Spinal cord (tissue), 10 donors: ENCODE measurements around the gene AFM. TPM values are rescaled to one million over a fixed set of nuclear protein-coding genes. Genes with fewer than 3 reads are reported as not detected.

ENCODE experiments used
- DNase-seq, 6 donors: peaks; one replicate each; pipeline versions ENCODE4 v3.0.0 to v3.0.0-alpha.2; 2013 to 2015; ENCODE audit warnings: low spot score in 6 of 6, low read depth in 4 of 6
- H3K27ac ChIP-seq: one replicate; pipeline ENCODE4 v1.5.1; 2013; ENCODE audit warnings: low read depth, low read length, control low read depth
- H3K27me3 ChIP-seq: one replicate; pipeline ENCODE4 v1.6.1; 2013; ENCODE audit warnings: low read length; ENCODE audit not compliant: control insufficient read depth, insufficient read depth
- H3K36me3 ChIP-seq: one replicate; pipeline ENCODE4 v1.6.1; 2013; ENCODE audit warnings: low read length; ENCODE audit not compliant: control insufficient read depth, insufficient read depth
- H3K4me1 ChIP-seq: one replicate; pipeline ENCODE4 v1.6.1; 2013; ENCODE audit warnings: low read length; ENCODE audit not compliant: control insufficient read depth, insufficient read depth
- H3K4me3 ChIP-seq: one replicate; pipeline ENCODE4 v1.5.1; 2013; ENCODE audit warnings: low read depth, low read length, control low read depth
- H3K9me3 ChIP-seq: one replicate; pipeline ENCODE4 v1.6.1; 2013; ENCODE audit warnings: low read length; ENCODE audit not compliant: control insufficient read depth, insufficient read depth
- WGBS: methylation state at CpG from one replicate; pipeline ENCODE4 v1.1.5; 2013; ENCODE audit warnings: missing lambda C conversion rate; ENCODE audit not compliant: insufficient coverage; 5-methylcytosine and 5-hydroxymethylcytosine counted together
- polyA plus RNA-seq, 2 donors: library from polyadenylated mRNA; unstranded; fragments of 120-200 nt; gene quantifications; one replicate each; pipeline ENCODE4 v1.2.1, GENCODE V29; 2013; ENCODE audit not compliant: insufficient read length in 2 of 2
- total RNA-seq, 2 donors: library from RNA; depleted of rRNA in 1 of 2; stranded (reverse); fragments of 120-200 nt in 1 of 2; fragments of >200 nt in 1 of 2; gene quantifications; one replicate each; pipeline versions ENCODE4 v1.2.3 to v1.2.4, GENCODE V29; 2013 to 2014
- donor health status: healthy.

AFM gene
- total and polyA plus RNA-seq, 4 donors = not detected

DNA sequence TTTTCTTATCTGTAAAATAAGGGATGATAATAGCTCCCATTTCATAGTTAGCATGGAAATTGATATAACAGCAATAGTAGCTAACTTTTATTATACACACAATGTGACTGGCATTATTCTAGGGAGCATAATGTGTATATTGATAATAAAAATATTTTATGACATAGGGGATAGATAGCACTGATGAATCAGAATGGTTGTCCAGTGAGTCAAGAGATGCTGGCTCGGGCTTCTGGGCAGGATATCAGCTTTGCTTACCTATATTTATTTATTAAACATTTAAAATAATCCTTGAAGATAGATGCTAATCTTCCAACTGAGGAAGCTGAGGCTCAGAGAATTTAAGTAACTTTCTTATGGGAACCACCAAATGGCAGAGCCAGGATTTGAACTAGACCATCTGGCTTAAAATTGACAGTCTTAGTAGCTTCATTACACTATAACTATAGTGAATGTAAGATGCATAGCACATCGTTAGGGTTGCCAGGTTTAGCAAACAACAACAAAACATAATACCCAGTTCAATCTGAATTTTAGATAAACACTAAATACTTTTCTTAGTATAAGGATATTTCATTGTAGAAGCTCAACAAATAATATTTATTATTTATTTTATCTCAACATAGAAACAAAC, 42.8 kb upstream of the AFM start:
- no peak overlapping the region for H3K4me3 ChIP-seq
- no peaks in the 10 kb centered on the region for H3K36me3 ChIP-seq
- no peaks in the 10 kb centered on the region for H3K27me3 ChIP-seq
- no peak overlapping the region for H3K27ac ChIP-seq
- no peak for DNase-seq
- H3K9me3 ChIP-seq = no peaks in the 10 kb centered on the region
- H3K4me1 ChIP-seq = no peaks in the 10 kb centered on the region
- no CpG with 5 or more reads among the region's 2 CpGs for WGBS

DNA sequence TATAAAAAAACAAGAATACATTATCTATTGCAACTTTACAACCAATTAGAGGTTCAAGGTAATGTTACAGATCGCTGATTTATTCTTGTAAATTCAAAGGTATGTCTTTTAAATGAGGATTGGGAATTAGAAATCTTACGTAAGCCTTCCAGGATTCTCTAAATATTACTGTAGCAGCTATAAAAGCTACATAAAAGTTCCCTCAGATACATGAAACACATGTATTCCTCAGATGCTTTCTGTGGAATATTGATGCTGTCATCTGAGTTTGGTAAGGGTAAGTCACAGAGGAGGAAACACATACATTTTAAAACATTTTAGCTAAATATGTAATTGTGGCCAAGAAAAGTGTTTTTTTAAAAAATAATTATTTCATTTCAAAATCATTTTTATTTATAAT, 42.1 kb upstream of the AFM start:
- Histone ChIP-seq H3K27me3 (no peaks in the 10 kb centered on the region), H3K4me3 (no peak overlapping the region), H3K27ac (no peak overlapping the region), H3K9me3 (no peaks in the 10 kb centered on the region), H3K4me1 (no peaks in the 10 kb centered on the region), H3K36me3 (no peaks in the 10 kb centered on the region)
- no peak for DNase-seq
- WGBS = no CpG with 5 or more reads among the region's 2 CpGs

DNA sequence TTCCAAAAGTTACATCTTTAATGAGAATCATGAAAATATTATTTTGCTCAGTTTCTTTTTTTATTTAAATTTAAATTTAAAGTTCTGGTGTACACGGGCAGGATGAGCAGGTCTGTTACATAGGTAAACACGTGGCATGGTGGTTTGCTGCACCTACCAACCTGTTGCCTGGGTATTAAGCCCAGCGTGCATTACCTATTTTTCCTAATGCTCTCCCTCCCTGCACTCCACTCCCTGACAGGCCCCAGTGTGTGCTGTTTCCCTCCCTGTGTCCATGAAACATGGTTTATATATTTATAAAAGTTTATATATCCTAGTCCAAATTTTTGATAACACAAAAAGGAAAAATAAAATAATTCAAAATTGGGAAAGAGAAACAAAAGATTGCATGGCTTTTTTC, 41.6 kb upstream of the AFM start:
- Histone ChIP-seq H3K9me3 (no peaks in the 10 kb centered on the region), H3K4me1 (no peaks in the 10 kb centered on the region), H3K27me3 (no peaks in the 10 kb centered on the region), H3K27ac (no peak overlapping the region), H3K36me3 (no peaks in the 10 kb centered on the region), H3K4me3 (no peak overlapping the region)
- DNase-seq = no peak
- WGBS = no CpG with 5 or more reads among the region's 3 CpGs

DNA sequence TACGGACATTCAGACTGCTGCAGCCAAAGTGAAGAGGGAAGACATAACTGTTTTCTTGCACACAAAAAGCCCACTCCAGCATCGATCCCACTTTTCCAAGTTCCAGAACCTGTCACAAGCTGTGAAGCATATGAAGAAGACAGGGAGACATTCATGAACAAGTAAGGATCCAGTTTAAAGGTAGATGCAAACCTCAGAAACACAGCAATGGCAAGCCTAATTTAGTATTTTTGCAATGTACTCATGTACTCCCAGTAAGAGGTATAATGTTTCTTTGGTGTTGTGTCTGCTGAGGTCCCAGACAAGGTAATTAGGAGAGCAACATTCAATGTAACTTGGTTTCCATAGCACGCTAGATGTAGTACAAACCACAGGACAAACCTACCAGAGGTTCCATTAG, 40.9 kb upstream of the AFM start:
- Histone ChIP-seq H3K9me3 (no peaks in the 10 kb centered on the region), H3K27me3 (no peaks in the 10 kb centered on the region), H3K36me3 (no peaks in the 10 kb centered on the region), H3K4me1 (no peaks in the 10 kb centered on the region), H3K4me3 (no peak overlapping the region), H3K27ac (no peak overlapping the region)
- 100% methylated on average over 1 of the region's 3 CpGs for WGBS
- DNase-seq = no peak

DNA sequence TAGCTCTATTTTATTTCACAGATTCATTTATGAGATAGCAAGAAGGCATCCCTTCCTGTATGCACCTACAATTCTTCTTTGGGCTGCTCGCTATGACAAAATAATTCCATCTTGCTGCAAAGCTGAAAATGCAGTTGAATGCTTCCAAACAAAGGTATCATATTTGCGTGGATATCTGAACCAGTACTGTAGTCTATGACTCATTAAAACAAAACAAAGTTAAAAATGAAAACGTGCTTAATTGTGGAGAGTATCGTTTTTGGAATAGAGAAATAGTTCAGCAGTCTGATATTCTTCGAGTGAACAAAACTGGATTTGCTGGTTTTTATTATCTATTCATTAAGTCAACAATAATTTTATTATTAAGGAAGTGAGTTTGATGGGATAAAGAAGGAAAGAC, 39.3 kb upstream of the AFM start:
- DNase-seq = no peak
- H3K36me3 ChIP-seq = no peaks in the 10 kb centered on the region
- no peak overlapping the region for H3K4me3 ChIP-seq
- H3K9me3 ChIP-seq = no peaks in the 10 kb centered on the region
- H3K27ac ChIP-seq = no peak overlapping the region
- H3K4me1 ChIP-seq = no peaks in the 10 kb centered on the region
- no peaks in the 10 kb centered on the region for H3K27me3 ChIP-seq
- 100% methylated on average over 1 of the region's 5 CpGs for WGBS

DNA sequence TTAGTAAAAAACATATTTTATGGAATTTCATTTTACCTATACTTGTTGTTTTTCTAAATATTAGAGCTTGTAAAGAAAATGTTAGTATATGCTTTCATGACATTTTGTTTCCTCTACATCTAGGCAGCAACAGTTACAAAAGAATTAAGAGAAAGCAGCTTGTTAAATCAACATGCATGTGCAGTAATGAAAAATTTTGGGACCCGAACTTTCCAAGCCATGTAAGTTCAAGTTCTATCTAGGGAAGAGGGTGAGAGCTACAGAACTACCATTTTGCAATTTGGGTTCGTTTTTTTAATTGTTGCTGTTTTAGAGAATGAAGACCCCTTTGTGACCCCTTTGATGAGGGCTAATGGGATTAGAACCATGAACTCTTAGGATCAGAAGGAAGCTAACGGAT, 38.3 kb upstream of the AFM start:
- no peaks in the 10 kb centered on the region for H3K27me3 ChIP-seq
- H3K4me1 ChIP-seq = no peaks in the 10 kb centered on the region
- no peaks in the 10 kb centered on the region for H3K36me3 ChIP-seq
- no peak for DNase-seq
- no peaks in the 10 kb centered on the region for H3K9me3 ChIP-seq
- H3K27ac ChIP-seq = no peak overlapping the region
- 88% methylated on average over 2 of the region's 3 CpGs for WGBS
- no peak overlapping the region for H3K4me3 ChIP-seq

DNA sequence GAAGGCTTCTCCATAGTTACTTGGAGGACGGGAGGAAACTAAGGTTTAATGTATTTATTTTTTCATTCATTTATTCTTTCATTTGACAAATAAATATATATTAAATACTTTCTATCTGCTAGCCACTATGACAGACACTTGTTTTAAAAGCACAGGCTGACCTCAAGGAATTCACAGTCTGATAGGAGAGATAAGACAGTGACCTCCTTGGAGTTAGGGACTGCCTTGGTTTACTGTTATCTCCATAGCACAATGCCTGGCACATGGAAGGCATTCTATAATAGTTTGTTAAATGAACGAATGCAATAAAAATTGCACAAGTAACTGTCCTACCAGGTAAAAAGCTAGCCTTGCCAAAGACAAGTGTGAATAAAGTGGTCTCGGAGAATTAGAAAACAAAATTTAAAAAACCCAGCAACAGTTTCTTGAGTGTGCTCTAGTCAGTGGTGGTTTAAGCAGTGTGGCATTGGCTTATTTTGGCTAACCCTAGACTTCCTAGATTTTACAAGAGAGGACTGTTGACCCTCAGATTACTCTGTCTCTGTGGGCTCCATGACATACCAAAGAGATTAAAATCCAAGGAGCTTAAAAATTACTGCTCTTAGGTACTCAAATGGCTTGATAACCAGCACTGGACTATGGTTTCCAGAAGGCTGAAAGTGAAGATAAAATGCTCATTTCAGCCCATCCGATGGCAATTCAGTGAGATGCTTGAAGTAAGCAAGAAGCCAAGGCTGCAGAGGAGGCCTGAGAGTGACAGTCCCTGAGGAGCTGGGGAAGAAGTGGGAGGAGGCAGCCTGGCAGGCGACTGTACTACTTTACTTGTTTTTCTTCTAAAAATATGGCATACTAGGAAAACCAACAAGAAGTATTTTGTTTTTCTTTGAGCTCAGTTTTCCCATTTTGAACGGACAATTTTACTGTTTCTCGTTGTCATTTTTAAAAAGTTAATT, 35.9 kb upstream of the AFM start:
- no peak for DNase-seq
- H3K27me3 ChIP-seq = no peaks in the 10 kb centered on the region
- H3K36me3 ChIP-seq = no peaks in the 10 kb centered on the region
- no peaks in the 10 kb centered on the region for H3K4me1 ChIP-seq
- no peak overlapping the region for H3K4me3 ChIP-seq
- H3K9me3 ChIP-seq = no peaks in the 10 kb centered on the region
- no peak overlapping the region for H3K27ac ChIP-seq
- WGBS = 100% methylated on average over 1 of the region's 7 CpGs

DNA sequence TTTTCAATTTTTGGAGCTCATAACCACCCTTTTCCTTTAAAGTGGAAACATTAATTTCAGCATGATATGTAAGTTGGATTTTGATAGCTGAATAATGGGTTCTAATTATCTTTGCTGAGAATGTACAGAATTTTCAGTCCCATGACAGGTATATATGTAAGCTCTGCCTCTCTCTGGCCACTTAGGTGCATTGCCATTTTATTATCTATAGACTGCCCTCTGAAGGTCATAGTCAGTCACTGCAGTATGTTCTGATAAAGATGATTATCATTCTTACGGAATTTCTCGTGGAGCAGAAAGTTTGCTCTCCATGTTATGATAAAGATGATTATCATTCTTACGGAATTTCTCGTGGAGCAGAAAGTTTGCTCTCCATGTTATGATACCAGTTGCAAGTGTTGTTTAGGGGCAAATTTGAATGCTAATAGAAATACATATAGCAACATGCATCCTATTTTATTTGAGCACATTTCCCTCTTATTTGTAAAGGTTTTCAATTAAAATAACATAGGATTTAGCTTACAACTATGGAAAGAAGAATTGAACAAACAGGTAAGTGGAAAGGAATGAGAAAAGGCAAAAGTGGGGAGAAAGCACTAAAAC, 35.1 kb upstream of the AFM start:
- Histone ChIP-seq H3K27me3 (no peaks in the 10 kb centered on the region), H3K4me3 (no peak overlapping the region), H3K36me3 (no peaks in the 10 kb centered on the region), H3K4me1 (no peaks in the 10 kb centered on the region), H3K27ac (no peak overlapping the region), H3K9me3 (no peaks in the 10 kb centered on the region)
- peak in 2 of 6 donors; percentile 15 to 45 for DNase-seq
- no CpG with 5 or more reads among the region's 4 CpGs for WGBS

DNA sequence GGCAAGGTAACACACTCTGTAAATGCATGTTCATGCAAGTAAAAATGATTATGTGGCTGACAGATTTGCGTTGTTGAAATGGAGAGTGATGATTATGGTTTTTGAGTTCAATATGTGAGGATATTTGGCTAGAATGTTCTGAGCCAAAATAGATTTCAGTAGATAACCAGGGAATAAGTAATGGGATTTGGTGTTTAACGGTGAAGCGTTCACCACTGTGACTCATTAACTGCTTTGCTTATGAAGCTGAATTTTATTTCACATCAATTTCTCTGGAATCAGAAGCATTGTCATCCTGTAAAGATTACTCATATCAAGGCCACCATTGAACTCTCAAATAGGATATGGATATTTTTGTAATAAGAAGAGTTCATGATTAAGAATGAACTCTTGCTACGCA, 33.9 kb upstream of the AFM start:
- 100% methylated on average over 1 of the region's 4 CpGs for WGBS
- H3K36me3 ChIP-seq = no peaks in the 10 kb centered on the region

More for the DNA sequence above, 33.9 kb upstream of the AFM start:
- no peaks in the 10 kb centered on the region for H3K9me3 ChIP-seq
- DNase-seq = peak in 1 of 6 donors; percentile 4
- H3K27me3 ChIP-seq = no peaks in the 10 kb centered on the region
- no peaks in the 10 kb centered on the region for H3K4me1 ChIP-seq
- H3K27ac ChIP-seq = no peak overlapping the region
- no peak overlapping the region for H3K4me3 ChIP-seq
